Mucosa of rectum (tissue), 2 donors: Measurements from ENCODE around the gene C1QTNF1.

Experiments
- H3K27ac ChIP-seq, 2 donors: one replicate each; pipeline ENCODE4 v1.7.0; 2013; ENCODE audit warnings: inconsistent platforms in 2 of 2, low read depth in 2 of 2, low read length in 2 of 2
- H3K27me3 ChIP-seq, 2 donors: one replicate each; pipeline ENCODE4 v1.7.0; 2013; ENCODE audit warnings: low read length in 2 of 2; ENCODE audit not compliant: control insufficient read depth in 2 of 2, insufficient read depth in 2 of 2
- H3K36me3 ChIP-seq, 2 donors: one replicate each; pipeline ENCODE4 v1.7.0; 2013; ENCODE audit warnings: low read length in 2 of 2; ENCODE audit not compliant: control insufficient read depth in 2 of 2, insufficient read depth in 2 of 2
- H3K4me1 ChIP-seq, 2 donors: one replicate each; pipeline ENCODE4 v1.7.0; 2013; ENCODE audit warnings: low read length in 2 of 2, mild to moderate bottlenecking in 1 of 2; ENCODE audit not compliant: control insufficient read depth in 2 of 2, insufficient read depth in 2 of 2
- H3K4me3 ChIP-seq, 2 donors: one replicate each; pipeline ENCODE4 v1.7.0; 2013; ENCODE audit warnings: low read length in 2 of 2
- H3K9ac ChIP-seq, 2 donors: one replicate each; pipeline ENCODE4 v1.7.0; 2013; ENCODE audit warnings: low read length in 2 of 2, low read depth in 1 of 2, mild to moderate bottlenecking in 1 of 2
- H3K9me3 ChIP-seq, 2 donors: one replicate each; pipeline ENCODE4 v1.7.0; 2013; ENCODE audit warnings: low read length in 2 of 2; ENCODE audit not compliant: control insufficient read depth in 2 of 2
- donor health status: healthy.
- donor health status: Normal muscosa, but diverticular disease.

The C1QTNF1 gene

GRCh38 chr17:79000396-79001189 is 23.4 kb upstream of the C1QTNF1 start:
- peak overlapping the region; percentile 28 to 37 for H3K4me3 ChIP-seq
- peak overlapping the region; percentile 24 to 62 for H3K9ac ChIP-seq
- peak overlapping the region; percentile 59 to 61 for H3K27ac ChIP-seq
- no peaks in the 10 kb centered on the region for H3K9me3 ChIP-seq
- H3K4me1 ChIP-seq = peaks cover 60 to 78% of the 10 kb centered on the region in 2 donors
- H3K36me3 ChIP-seq = peaks cover 31 to 40% of the 10 kb centered on the region in 2 donors
- no peaks in the 10 kb centered on the region for H3K27me3 ChIP-seq

- Histone ChIP-seq H3K27me3 (no peaks in the 10 kb centered on the region), H3K4me1 (peaks cover 65 to 79% of the 10 kb centered on the region in 2 donors), H3K36me3 (peaks cover 27 to 32% of the 10 kb centered on the region in 2 donors), H3K27ac (peak overlapping the region; percentile 59 to 61), H3K9me3 (no peaks in the 10 kb centered on the region), H3K4me3 (peak overlapping the region; percentile 28 to 45), H3K9ac (peak overlapping the region in 1 of 2 donors; percentile 66)
Measured at GRCh38 chr17:79001190-79002020, 22.6 kb upstream of the C1QTNF1 start.

- Histone ChIP-seq H3K36me3 (peaks cover 24% of the 10 kb centered on the region in 2 donors), H3K4me1 (peaks cover 65 to 80% of the 10 kb centered on the region in 2 donors), H3K9ac (peak overlapping the region in 1 of 2 donors; percentile 66), H3K9me3 (no peaks in the 10 kb centered on the region), H3K27me3 (no peaks in the 10 kb centered on the region), H3K27ac (peak overlapping the region in 1 of 2 donors; percentile 59), H3K4me3 (peak overlapping the region; percentile 45 to 65)
Measured at GRCh38 chr17:79002291-79002690, 21.7 kb upstream of the C1QTNF1 start.

GRCh38 chr17:79002796-79003593 is 21.0 kb upstream of the C1QTNF1 start:
- Histone ChIP-seq H3K9me3 (no peaks in the 10 kb centered on the region), H3K9ac (peak overlapping the region; percentile 28 to 66), H3K27ac (peak overlapping the region; percentile 25 to 71), H3K4me3 (peak overlapping the region; percentile 45 to 65), H3K4me1 (peaks cover 65 to 80% of the 10 kb centered on the region in 2 donors), H3K27me3 (no peaks in the 10 kb centered on the region), H3K36me3 (peaks cover 20% of the 10 kb centered on the region in 2 donors)

GRCh38 chr17:79003661-79004411 is 20.1 kb upstream of the C1QTNF1 start:
- peak overlapping the region in 1 of 2 donors; percentile 65 for H3K9ac ChIP-seq
- H3K9me3 ChIP-seq = no peaks in the 10 kb centered on the region
- peak overlapping the region; percentile 25 to 71 for H3K27ac ChIP-seq
- H3K4me3 ChIP-seq = peak overlapping the region; percentile 45 to 65
- no peaks in the 10 kb centered on the region for H3K27me3 ChIP-seq
- H3K4me1 ChIP-seq = peaks cover 65 to 79% of the 10 kb centered on the region in 2 donors
- H3K36me3 ChIP-seq = peaks cover 17 to 19% of the 10 kb centered on the region in 2 donors

GRCh38 chr17:79005063-79005861 is 18.7 kb upstream of the C1QTNF1 start:
- Histone ChIP-seq H3K9ac (peak overlapping the region; percentile 71 to 86), H3K27me3 (no peaks in the 10 kb centered on the region), H3K36me3 (peaks cover 8 to 14% of the 10 kb centered on the region in 2 donors), H3K4me1 (peaks cover 62 to 73% of the 10 kb centered on the region in 2 donors), H3K27ac (peak overlapping the region; percentile 96), H3K4me3 (peak overlapping the region; percentile 58 to 62), H3K9me3 (no peaks in the 10 kb centered on the region)

GRCh38 chr17:79006046-79006445 is 17.9 kb upstream of the C1QTNF1 start:
- no peaks in the 10 kb centered on the region for H3K9me3 ChIP-seq
- peaks cover 57 to 69% of the 10 kb centered on the region in 2 donors for H3K4me1 ChIP-seq
- peak overlapping the region; percentile 96 for H3K27ac ChIP-seq
- H3K4me3 ChIP-seq = peak overlapping the region; percentile 8 to 48
- H3K9ac ChIP-seq = peak overlapping the region; percentile 71 to 86
- peaks cover 6 to 11% of the 10 kb centered on the region in 2 donors for H3K36me3 ChIP-seq
- H3K27me3 ChIP-seq = no peaks in the 10 kb centered on the region

GRCh38 chr17:79006794-79007503 is 17.0 kb upstream of the C1QTNF1 start:
- H3K9me3 ChIP-seq = no peaks in the 10 kb centered on the region
- H3K4me3 ChIP-seq = peak overlapping the region; percentile 95 to 99
- H3K4me1 ChIP-seq = peaks cover 52 to 65% of the 10 kb centered on the region in 2 donors
- H3K36me3 ChIP-seq = peaks cover 6 to 9% of the 10 kb centered on the region in 2 donors
- no peaks in the 10 kb centered on the region for H3K27me3 ChIP-seq
- H3K27ac ChIP-seq = peak overlapping the region; percentile 96
- H3K9ac ChIP-seq = peak overlapping the region in 1 of 2 donors; percentile 98
